SH-SY5Y (cell line): ENCODE results near the gene ANKK1.

ENCODE experiments used
- GATA2 ChIP-seq: IDR thresholded peaks from 2 replicates; pipeline ENCODE4 v1.6.1; 2011; ENCODE audit warnings: mild to moderate bottlenecking, low read depth, low read length
- GATA3 ChIP-seq: IDR thresholded peaks from 2 replicates; pipeline ENCODE4 v1.6.1; 2011; ENCODE audit warnings: low read depth, mild to moderate bottlenecking, low read length, moderate library complexity

- TF ChIP-seq GATA2 (no peak), GATA3 (no peak)
Measured at GRCh38 chr11:113373306-113373705, 14.3 kb upstream of the ANKK1 start.
